Measurements from ENCODE around the gene RFC2. TPM values are rescaled to one million over a fixed set of nuclear protein-coding genes. Genes with fewer than 3 reads are reported as not detected.
"Not testable (repeated sequence)": the region's sequence is repeated elsewhere in the genome, so short reads cannot be mapped to it uniquely, and the experiment has no call there.

The RFC2 gene
- polyA plus RNA-seq, 1 experiment, result 22.1 TPM

- CTCF ChIA-PET, result interaction anchor here (0.7 kb wide), 1 partner anchor 48 kb away, joined by 3 read pairs; no protein-coding TSS in a partner anchor
- DNase-seq (ENCODE audit: low read depth), result no peak
- POLR2A ChIA-PET, result no interaction called here
- Histone ChIP-seq H3K27me3 (ENCODE audit: control insufficient read depth, insufficient read depth, low read length) (no peaks in the 10 kb centered on the region), H3K4me3 (ENCODE audit: low read depth, low read length) (peak overlapping the region; percentile 85), H3K36me3 (ENCODE audit: control insufficient read depth, insufficient read depth, low read length) (peaks cover 6% of the 10 kb centered on the region)
- TF ChIP-seq CTCF (IDR thresholded peaks at IDR 0.05; ENCODE audit: insufficient read depth, low read depth, low read length), result no peak
Observed at GRCh38 chr7:74254858-74255379, 720 bp upstream of the RFC2 start.

GRCh38 chr7:74253835-74254128 lies 417 bp downstream of the RFC2 start:
- no peak for DNase-seq (ENCODE audit: low read depth)
- TF ChIP-seq CTCF (IDR thresholded peaks at IDR 0.05; ENCODE audit: insufficient read depth, low read depth, low read length), result no peak
- Histone ChIP-seq H3K27me3 (ENCODE audit: control insufficient read depth, insufficient read depth, low read length) (no peaks in the 10 kb centered on the region), H3K36me3 (ENCODE audit: control insufficient read depth, insufficient read depth, low read length) (peaks cover 12% of the 10 kb centered on the region), H3K4me3 (ENCODE audit: low read depth, low read length) (peak overlapping the region; percentile 85)
- POLR2A ChIA-PET, result no interaction called here
- CTCF ChIA-PET, result interaction anchor here (0.7 to 0.9 kb wide), 2 partner anchors 47 to 194 kb away, joined by 3 read pairs; no protein-coding TSS in a partner anchor

- DNase-seq (ENCODE audit: low read depth), result no peak
- ChIA-PET POLR2A (no interaction called here), CTCF (interaction anchor here (0.7 to 1.1 kb wide), 3 partner anchors 47 to 194 kb away, joined by 3 read pairs; no protein-coding TSS in a partner anchor)
Observed at GRCh38 chr7:74253331-74253730, 868 bp downstream of the RFC2 start.

GRCh38 chr7:74252893-74253292 lies 1.3 kb downstream of the RFC2 start:
- no peak for DNase-seq (ENCODE audit: low read depth)
- Histone ChIP-seq H3K4me3 (ENCODE audit: low read depth, low read length) (no peak overlapping the region), H3K27me3 (ENCODE audit: control insufficient read depth, insufficient read depth, low read length) (no peaks in the 10 kb centered on the region), H3K36me3 (ENCODE audit: control insufficient read depth, insufficient read depth, low read length) (peaks cover 12% of the 10 kb centered on the region)
- CTCF ChIA-PET, result interaction anchor here (1.1 kb wide), 1 partner anchor 141 kb away, joined by 3 read pairs; no protein-coding TSS in a partner anchor
- no peak for TF ChIP-seq CTCF (IDR thresholded peaks at IDR 0.05; ENCODE audit: insufficient read depth, low read depth, low read length)
- POLR2A ChIA-PET, result no interaction called here

More at GRCh38 chr7:74253331-74253730, 868 bp downstream of the RFC2 start:
- Histone ChIP-seq H3K4me3 (ENCODE audit: low read depth, low read length) (peak overlapping the region; percentile 85; the same call in 1 of the 2 replicates), H3K36me3 (ENCODE audit: control insufficient read depth, insufficient read depth, low read length) (peaks cover 12% of the 10 kb centered on the region), H3K27me3 (ENCODE audit: control insufficient read depth, insufficient read depth, low read length) (no peaks in the 10 kb centered on the region)
- no peak for TF ChIP-seq CTCF (IDR thresholded peaks at IDR 0.05; ENCODE audit: insufficient read depth, low read depth, low read length)

- POLR2A ChIA-PET; H3K27me3 ChIP-seq (ENCODE audit: control insufficient read depth, insufficient read depth, low read length); H3K4me3 ChIP-seq (ENCODE audit: low read depth, low read length); DNase-seq (ENCODE audit: low read depth): not testable (repeated sequence)
- peaks cover 12% of the 10 kb centered on the region for H3K36me3 ChIP-seq (ENCODE audit: control insufficient read depth, insufficient read depth, low read length)
- CTCF ChIA-PET, result interaction anchor here (1.2 to 1.6 kb wide), 2 partner anchors 16 to 42 kb away, joined by 3 to 5 read pairs; no protein-coding TSS in a partner anchor
Observed at GRCh38 chr7:74249058-74249457, 5.1 kb downstream of the RFC2 start.

GRCh38 chr7:74248156-74248555 lies 6.0 kb downstream of the RFC2 start:
- Histone ChIP-seq H3K27me3 (ENCODE audit: control insufficient read depth, insufficient read depth, low read length) (no peaks in the 10 kb centered on the region), H3K36me3 (ENCODE audit: control insufficient read depth, insufficient read depth, low read length) (peaks cover 12% of the 10 kb centered on the region), H3K4me3 (ENCODE audit: low read depth, low read length) (no peak overlapping the region)
- ChIA-PET CTCF (interaction anchor here (1.2 to 1.6 kb wide), 2 partner anchors 15 to 42 kb away, joined by 3 to 5 read pairs; no protein-coding TSS in a partner anchor), POLR2A (no interaction called here)
- no peak for DNase-seq (ENCODE audit: low read depth)
- TF ChIP-seq CTCF (IDR thresholded peaks at IDR 0.05; ENCODE audit: insufficient read depth, low read depth, low read length), result no peak
